HCT116 (cell line): Measurements from ENCODE around the gene FGGY. TPM values are rescaled to one million over a fixed set of nuclear protein-coding genes. Genes with fewer than 3 reads are reported as not detected.

Experiments
- ATAC-seq: fragments of 200-7000 bp; cut with Tn5 transposase; 2 replicates; pipeline ENCODE4 v1.9.1; 2020; ENCODE audit warnings: mild to moderate bottlenecking, moderate library complexity
- BruUV-seq: library from RNA; stranded (reverse); fragments of 400-500 nt; replicated peaks from 2 replicates; lab custom pipeline; 2021; lab: Mats Ljungman, UMichigan
- CTCF ChIA-PET: fragments of 300-600 bp; sonication (Branson Sonifier 250); formaldehyde crosslinking; loops from one replicate; lab custom pipeline; 2021; ENCODE audit warnings: antibody characterized with exemption; lab: Charles Lee
- POLR2A ChIA-PET: fragments of 300-600, 350-600 bp; sonication (Branson Sonifier 250); formaldehyde crosslinking; loops from one replicate; lab custom pipeline; 2021; ENCODE audit warnings: antibody characterized with exemption; lab: Charles Lee
- RAD21 ChIA-PET, 2 experiments: fragments of 300-600 bp; sonication (Branson Sonifier 250); formaldehyde crosslinking; loops; one replicate each; lab custom pipeline; 2023; ENCODE audit warnings: low total read pairs in 2 of 2; ENCODE audit not compliant: uncharacterized antibody in 2 of 2, unreplicated experiment in 2 of 2, low non-redundant PET in 1 of 2; lab: Charles Lee
- DNase-seq: peaks from one replicate; pipeline ENCODE4 v3.0.0-alpha.2; 2010; ENCODE audit warnings: low read depth, low spot score
- H2AFZ ChIP-seq: fragments of 200-600 bp; shearing (Covaris generic), sonication (generic); 2 replicates; pipeline ENCODE4 v1.6.1; 2017; ENCODE audit warnings: low read depth, mixed run types, mixed read lengths, antibody characterized with exemption, low read length; ENCODE audit not compliant: poor library complexity, severe bottlenecking
- H3K27ac ChIP-seq: 2 replicates; pipeline ENCODE4 v1.5.1; 2012; ENCODE audit warnings: low read depth, low read length
- H3K27me3 ChIP-seq: fragments of 200-600 bp; sonication (generic); 2 replicates; pipeline ENCODE4 v1.6.1; 2016; ENCODE audit warnings: mixed run types, low read length, mixed read lengths; ENCODE audit not compliant: insufficient read depth
- H3K36me3 ChIP-seq, 2 experiments: fragments of 200-500 bp in 1 of 2; fragments of 200-600 bp in 1 of 2; sonication (Bioruptor generic) in 1 of 2; sonication (generic) in 1 of 2; 2 replicates each; pipeline versions ENCODE4 v1.5.1 to v1.6.1; 2014 to 2016; ENCODE audit warnings: low read length in 2 of 2, inconsistent platforms in 1 of 2, mixed read lengths in 1 of 2, mixed run types in 1 of 2; ENCODE audit not compliant: insufficient read depth in 2 of 2, control insufficient read depth in 1 of 2
- H3K4me1 ChIP-seq, 2 experiments: fragments of 200-600 bp in 1 of 2; sonication (generic) in 1 of 2; 2 replicates each; pipeline versions ENCODE4 v1.5.1 to v1.6.1; 2012 to 2017; ENCODE audit warnings: low read length in 2 of 2, inconsistent platforms in 1 of 2, mild to moderate bottlenecking in 1 of 2, mixed read lengths in 1 of 2, mixed run types in 1 of 2, moderate library complexity in 1 of 2; ENCODE audit not compliant: insufficient read depth in 2 of 2, control insufficient read depth in 1 of 2
- H3K4me2 ChIP-seq: fragments of 200-600 bp; sonication (generic); 2 replicates; pipeline ENCODE4 v1.6.1; 2017; ENCODE audit warnings: mixed run types, low read length, mixed read lengths
- H3K4me3 ChIP-seq, 2 experiments: fragments of 200-600 bp in 1 of 2; sonication (generic) in 1 of 2; replicated peaks in 1 of 2; 2 replicates each; pipeline ENCODE4 v1.5.1; 2011 to 2016; ENCODE audit warnings: low read length in 2 of 2, control low read depth in 1 of 2, low read depth in 1 of 2, mild to moderate bottlenecking in 1 of 2, mixed read lengths in 1 of 2, mixed run types in 1 of 2
- H3K79me2 ChIP-seq: fragments of 200-600 bp; sonication (generic); 2 replicates; pipeline ENCODE4 v1.6.1; 2017; ENCODE audit warnings: mild to moderate bottlenecking, mixed run types, low read length, moderate library complexity, mixed read lengths; ENCODE audit not compliant: insufficient read depth
- H3K9ac ChIP-seq: fragments of 200-600 bp; sonication (generic); 2 replicates; pipeline ENCODE4 v1.6.1; 2016; ENCODE audit warnings: low read length, mixed read lengths
- H3K9me2 ChIP-seq: fragments of 200-600 bp; sonication (generic), shearing (Covaris generic); 2 replicates; pipeline ENCODE4 v1.6.1; 2017; ENCODE audit warnings: mixed run types, mild to moderate bottlenecking, moderate library complexity; ENCODE audit not compliant: insufficient read depth
- H3K9me3 ChIP-seq, 2 experiments: fragments of 200-500 bp in 1 of 2; fragments of 200-600 bp in 1 of 2; sonication (Bioruptor generic) in 1 of 2; sonication (generic) in 1 of 2; 2 replicates each; pipeline ENCODE4 v1.6.1; 2014 to 2017; ENCODE audit warnings: low read length in 2 of 2, mixed read lengths in 2 of 2, inconsistent platforms in 1 of 2, low read depth in 1 of 2, mild to moderate bottlenecking in 1 of 2, mixed run types in 1 of 2, moderate library complexity in 1 of 2; ENCODE audit not compliant: control insufficient read depth in 1 of 2, insufficient read depth in 1 of 2
- H4K20me1 ChIP-seq: fragments of 200-600 bp; sonication (generic), shearing (Covaris generic); 2 replicates; pipeline ENCODE4 v1.6.1; 2017; ENCODE audit warnings: mixed run types, mild to moderate bottlenecking, moderate library complexity; ENCODE audit not compliant: insufficient read depth
- CBX3 ChIP-seq: IDR thresholded peaks from 2 replicates; pipeline ENCODE4 v1.6.1; 2012; ENCODE audit warnings: low read depth
- EGR1 ChIP-seq: IDR thresholded peaks from 2 replicates; pipeline ENCODE4 v1.6.1; 2012; ENCODE audit warnings: low read depth
- ELF1 ChIP-seq: IDR thresholded peaks from 2 replicates; pipeline ENCODE4 v1.6.1; 2012; ENCODE audit warnings: low read depth, borderline replicate concordance
- EZH2 ChIP-seq: fragments of 200-600 bp; sonication (generic); IDR thresholded peaks from 2 replicates; pipeline ENCODE4 v1.6.1; 2017; ENCODE audit warnings: antibody characterized with exemption, mixed run types
- EZH2phosphoT487 ChIP-seq: fragments of 200-600 bp; IDR thresholded peaks from 2 replicates; pipeline ENCODE4 v1.6.1; 2018; ENCODE audit warnings: antibody characterized with exemption, borderline replicate concordance
- FOSL1 ChIP-seq: IDR thresholded peaks from 2 replicates; pipeline ENCODE4 v1.6.1; 2012; ENCODE audit warnings: low read depth
- JUND ChIP-seq: IDR thresholded peaks from 2 replicates; pipeline ENCODE4 v1.6.1; 2012
- POLR2A ChIP-seq: IDR thresholded peaks from 2 replicates; pipeline ENCODE4 v1.7.0; 2011; ENCODE audit warnings: borderline replicate concordance; ENCODE audit not compliant: insufficient read depth, insufficient read length; ENCODE audit errors: extremely low read depth
- POLR2AphosphoS5 ChIP-seq: IDR thresholded peaks from 2 replicates; pipeline ENCODE4 v1.6.1; 2011; ENCODE audit warnings: mild to moderate bottlenecking, low read depth, low read length, moderate library complexity
- RAD21 ChIP-seq: IDR thresholded peaks from 2 replicates; pipeline ENCODE4 v1.6.1; 2012; ENCODE audit warnings: low read depth, mild to moderate bottlenecking
- SIN3A ChIP-seq: IDR thresholded peaks from 2 replicates; pipeline ENCODE4 v1.6.1; 2012; ENCODE audit warnings: low read depth
- SP1 ChIP-seq: IDR thresholded peaks from 2 replicates; pipeline ENCODE4 v1.6.1; 2012; ENCODE audit warnings: low read depth
- SRF ChIP-seq: IDR thresholded peaks from 2 replicates; pipeline ENCODE4 v1.6.1; 2012; ENCODE audit warnings: low read depth
- YY1 ChIP-seq: IDR thresholded peaks from 2 replicates; pipeline ENCODE4 v1.6.1; 2011; ENCODE audit warnings: low read length, low read depth, moderate library complexity, mild to moderate bottlenecking; ENCODE audit not compliant: insufficient replicate concordance; ENCODE audit errors: extremely low read depth
- ZFX ChIP-seq: fragments of 450-650 bp; IDR thresholded peaks from 2 replicates; pipeline ENCODE4 v1.6.1; 2017
- ZNF274 ChIP-seq: fragments of 200-500 bp; sonication (Bioruptor generic); IDR thresholded peaks from 2 replicates; pipeline ENCODE4 v1.6.1; 2014; ENCODE audit warnings: mild to moderate bottlenecking, low read depth, low read length, inconsistent platforms
- intact Hi-C: fragments of 100-400 bp; cut with micrococcal nuclease; formaldehyde crosslinking; loops from 2 replicates; pipeline ENCODE4 v1.10.0; 2022
- total RNA-seq: library from RNA; stranded (reverse); gene quantifications from one replicate; pipeline ENCODE4 v1.2.1, GENCODE V29; 2021; ENCODE audit not compliant: unreplicated experiment
- TF ChIP-seq, protein P1 (sequence below): IDR thresholded peaks from 2 replicates; pipeline ENCODE4 v1.6.1; 2011; ENCODE audit warnings: mild to moderate bottlenecking, low read length, moderate library complexity; ENCODE audit not compliant: insufficient replicate concordance; ENCODE audit errors: extremely low read depth

Gene FGGY
- total RNA-seq, 1 experiment from 2014 or later, result 10.6 TPM

DNA sequence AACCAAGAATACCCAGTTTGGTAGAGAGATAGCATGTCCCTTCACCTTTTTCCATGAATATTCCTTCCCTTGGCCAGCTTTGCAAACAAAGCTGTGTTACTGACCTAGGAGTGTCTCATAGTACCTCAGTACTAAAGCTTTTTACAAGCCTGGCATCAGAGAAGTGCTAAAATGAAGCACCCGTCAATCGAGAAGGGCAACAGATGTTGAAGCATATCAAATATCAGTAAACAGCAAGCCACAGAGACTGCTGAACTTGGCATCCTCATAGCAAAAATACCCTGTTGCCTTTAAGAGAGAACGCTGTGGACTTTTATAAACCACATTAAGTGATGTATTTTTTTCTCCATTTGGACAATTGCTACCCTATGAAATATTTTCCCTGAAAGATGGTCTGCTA is 389.3 kb downstream of the FGGY start:
- DNase-seq, result no peak

More for the DNA sequence above, 389.3 kb downstream of the FGGY start:
- POLR2A ChIA-PET, result no interaction called here
- TF ChIP-seq RAD21 (no peak), POLR2AphosphoS5 (no peak), CBX3 (no peak), SIN3A (no peak), JUND (no peak), FOSL1 (no peak), ZFX (no peak), EGR1 (no peak), EZH2 (no peak), SP1 (no peak), EZH2phosphoT487 (no peak), SRF (no peak), ZNF274 (no peak), POLR2A (no peak), ELF1 (no peak), YY1 (no peak)
- TF ChIP-seq, protein P1, sequence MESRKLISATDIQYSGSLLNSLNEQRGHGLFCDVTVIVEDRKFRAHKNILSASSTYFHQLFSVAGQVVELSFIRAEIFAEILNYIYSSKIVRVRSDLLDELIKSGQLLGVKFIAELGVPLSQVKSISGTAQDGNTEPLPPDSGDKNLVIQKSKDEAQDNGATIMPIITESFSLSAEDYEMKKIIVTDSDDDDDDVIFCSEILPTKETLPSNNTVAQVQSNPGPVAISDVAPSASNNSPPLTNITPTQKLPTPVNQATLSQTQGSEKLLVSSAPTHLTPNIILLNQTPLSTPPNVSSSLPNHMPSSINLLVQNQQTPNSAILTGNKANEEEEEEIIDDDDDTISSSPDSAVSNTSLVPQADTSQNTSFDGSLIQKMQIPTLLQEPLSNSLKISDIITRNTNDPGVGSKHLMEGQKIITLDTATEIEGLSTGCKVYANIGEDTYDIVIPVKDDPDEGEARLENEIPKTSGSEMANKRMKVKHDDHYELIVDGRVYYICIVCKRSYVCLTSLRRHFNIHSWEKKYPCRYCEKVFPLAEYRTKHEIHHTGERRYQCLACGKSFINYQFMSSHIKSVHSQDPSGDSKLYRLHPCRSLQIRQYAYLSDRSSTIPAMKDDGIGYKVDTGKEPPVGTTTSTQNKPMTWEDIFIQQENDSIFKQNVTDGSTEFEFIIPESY, result no peak
- TF ChIP-seq, all 23 proteins: peak for 0
- no TSS peak for BruUV-seq
- Histone ChIP-seq H2AFZ (no peak overlapping the region), H3K4me2 (no peak overlapping the region), H3K27ac (no peak overlapping the region), H3K36me3 (no peaks in the 10 kb centered on the region), H3K9ac (no peak overlapping the region), H4K20me1 (no peaks in the 10 kb centered on the region), H3K79me2 (no peaks in the 10 kb centered on the region), H3K27me3 (no peaks in the 10 kb centered on the region), H3K9me2 (no peaks in the 10 kb centered on the region), H3K4me3 (no peak overlapping the region), H3K4me1 (no peaks in the 10 kb centered on the region), H3K9me3 (no peaks in the 10 kb centered on the region)
- CTCF ChIA-PET, result interaction anchor here (0.5 kb wide), 1 partner anchor 914 kb away, joined by 3 read pairs; no protein-coding TSS in a partner anchor
- no peak for ATAC-seq
- intact Hi-C loops, result no loop called here
- RAD21 ChIA-PET, result no interaction called here
